Skeletal muscle cell (primary cell): ENCODE results near the gene CAB39L.

Experiments used
- DNase-seq: peaks from one replicate; pipeline ENCODE4 v3.0.0-alpha.2; 2010; ENCODE audit warnings: low read depth
- H3K4me3 ChIP-seq: 2 replicates; pipeline ENCODE4 v1.5.1; 2011; ENCODE audit warnings: low read depth, mild to moderate bottlenecking, control low read depth, low read length, moderate library complexity

CAB39L gene

DNA sequence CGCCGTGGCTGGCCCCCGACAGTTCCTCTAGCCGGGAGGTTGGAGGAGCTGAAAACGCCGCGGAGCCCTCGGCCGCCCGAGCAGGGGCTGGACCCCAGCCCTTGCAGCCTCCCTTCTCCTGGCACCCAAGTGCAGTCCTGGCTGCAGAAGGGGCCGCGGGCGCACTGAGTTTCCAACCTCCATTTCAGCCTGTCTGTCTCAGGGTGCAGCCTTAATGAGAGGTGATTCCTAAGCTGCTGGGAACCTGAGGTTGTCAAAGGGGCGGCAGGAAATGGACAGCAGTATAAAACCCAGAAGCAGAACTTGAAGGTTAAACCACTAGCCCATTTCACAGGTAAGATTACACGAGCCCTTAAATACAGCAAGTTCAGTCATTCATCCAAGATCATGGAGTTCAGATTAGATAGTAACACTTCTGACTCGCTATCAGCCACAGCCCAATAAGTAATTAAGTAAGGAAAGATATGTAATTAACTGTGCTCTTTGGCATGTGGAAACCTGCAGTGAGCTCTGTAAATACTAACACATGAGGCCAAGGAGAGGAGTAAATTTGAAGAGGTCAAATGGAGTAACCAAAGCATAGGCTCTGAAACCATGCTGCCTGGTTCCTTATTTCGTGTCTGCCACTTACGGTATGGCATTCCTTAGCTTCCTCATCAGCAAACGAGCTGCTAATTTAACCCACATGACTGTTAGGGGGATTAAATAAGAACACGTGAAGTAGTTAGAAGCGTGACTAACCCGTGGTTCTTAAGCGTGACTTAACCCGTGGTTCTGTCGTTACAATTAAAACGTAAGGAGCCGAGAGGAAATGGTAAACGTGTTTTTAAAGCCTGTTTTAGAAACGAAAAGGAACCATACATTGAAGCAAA, 896 bp upstream of the CAB39L start:
- DNase-seq = no peak

GRCh38 chr13:49443357-49443703, 534 bp downstream of the CAB39L start:
- no peak for DNase-seq
- H3K4me3 ChIP-seq = peak overlapping the region; percentile 59

More for the DNA sequence above, 896 bp upstream of the CAB39L start:
- H3K4me3 ChIP-seq = peak overlapping the region; percentile 59

DNA sequence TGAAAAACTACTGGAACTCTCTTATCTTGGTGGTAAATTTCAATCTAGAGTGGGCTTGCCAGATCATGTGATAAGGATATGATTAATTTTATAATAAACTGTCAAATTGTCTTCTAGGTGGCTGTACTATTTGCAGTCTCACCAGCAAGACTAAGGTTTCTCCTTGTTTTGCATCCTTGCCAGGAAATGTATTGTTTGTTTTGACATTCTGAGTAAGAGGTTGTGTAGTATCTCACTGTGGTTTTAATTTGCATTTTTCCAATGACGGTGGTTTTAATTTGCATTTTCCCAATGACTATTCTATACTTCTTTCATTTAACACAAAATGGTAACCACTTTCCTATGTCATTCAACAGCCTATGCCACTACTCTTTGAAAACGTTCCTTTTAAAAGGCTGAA, 2.0 kb downstream of the CAB39L start:
- no peak for DNase-seq
- H3K4me3 ChIP-seq = no peak overlapping the region

DNA sequence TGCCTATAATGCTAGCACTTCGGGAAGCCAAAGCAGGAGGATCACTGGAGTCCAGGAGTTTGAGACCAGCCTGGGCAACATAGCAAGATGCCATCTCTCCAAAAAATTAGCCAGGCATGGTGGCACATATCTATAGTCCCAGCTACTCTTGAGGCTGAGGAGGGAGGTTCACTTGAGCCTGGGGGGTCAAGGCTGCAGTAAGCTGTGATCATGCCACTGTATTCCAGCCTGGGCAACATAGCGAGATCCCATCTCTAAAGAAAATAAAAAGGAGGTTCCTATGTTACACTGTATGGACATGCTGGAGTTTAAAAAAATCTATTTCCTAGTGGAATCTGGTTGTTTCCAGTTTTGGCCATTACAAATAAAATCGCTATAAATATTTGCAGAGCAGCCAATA, 2.6 kb downstream of the CAB39L start:
- no peak for DNase-seq
- no peak overlapping the region for H3K4me3 ChIP-seq

DNA sequence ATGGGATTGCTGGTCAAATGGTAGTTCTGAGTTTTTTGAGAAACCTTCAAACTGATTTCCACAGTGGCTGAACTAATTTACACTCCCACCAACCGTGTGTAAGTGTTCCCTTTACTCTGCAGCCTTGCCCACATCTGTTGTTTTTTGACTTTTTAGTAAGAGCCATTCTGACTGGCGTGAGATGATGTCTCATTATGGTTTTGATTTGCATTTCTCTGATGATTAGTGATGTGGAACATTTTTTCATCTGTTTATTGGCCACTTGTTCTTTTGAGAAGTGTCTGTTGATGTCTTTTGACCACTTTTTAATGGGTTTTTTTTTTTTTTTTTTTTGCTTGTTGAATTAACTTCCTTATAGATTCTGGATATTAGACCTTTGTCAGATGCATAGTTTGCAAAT, 4.3 kb downstream of the CAB39L start:
- no peak overlapping the region for H3K4me3 ChIP-seq
- DNase-seq = no peak

- H3K4me3 ChIP-seq = no peak overlapping the region
- no peak for DNase-seq
Measured at GRCh38 chr13:49437705-49438104, 6.2 kb downstream of the CAB39L start.

- DNase-seq = no peak
Measured at GRCh38 chr13:49436890-49437289, 7.0 kb downstream of the CAB39L start.

GRCh38 chr13:49435992-49436391, 7.9 kb downstream of the CAB39L start:
- H3K4me3 ChIP-seq = no peak overlapping the region
- no peak for DNase-seq

More at GRCh38 chr13:49436890-49437289, 7.0 kb downstream of the CAB39L start:
- H3K4me3 ChIP-seq = no peak overlapping the region

GRCh38 chr13:49429121-49429520, 14.7 kb downstream of the CAB39L start:
- no peak overlapping the region for H3K4me3 ChIP-seq
- DNase-seq = no peak

DNA sequence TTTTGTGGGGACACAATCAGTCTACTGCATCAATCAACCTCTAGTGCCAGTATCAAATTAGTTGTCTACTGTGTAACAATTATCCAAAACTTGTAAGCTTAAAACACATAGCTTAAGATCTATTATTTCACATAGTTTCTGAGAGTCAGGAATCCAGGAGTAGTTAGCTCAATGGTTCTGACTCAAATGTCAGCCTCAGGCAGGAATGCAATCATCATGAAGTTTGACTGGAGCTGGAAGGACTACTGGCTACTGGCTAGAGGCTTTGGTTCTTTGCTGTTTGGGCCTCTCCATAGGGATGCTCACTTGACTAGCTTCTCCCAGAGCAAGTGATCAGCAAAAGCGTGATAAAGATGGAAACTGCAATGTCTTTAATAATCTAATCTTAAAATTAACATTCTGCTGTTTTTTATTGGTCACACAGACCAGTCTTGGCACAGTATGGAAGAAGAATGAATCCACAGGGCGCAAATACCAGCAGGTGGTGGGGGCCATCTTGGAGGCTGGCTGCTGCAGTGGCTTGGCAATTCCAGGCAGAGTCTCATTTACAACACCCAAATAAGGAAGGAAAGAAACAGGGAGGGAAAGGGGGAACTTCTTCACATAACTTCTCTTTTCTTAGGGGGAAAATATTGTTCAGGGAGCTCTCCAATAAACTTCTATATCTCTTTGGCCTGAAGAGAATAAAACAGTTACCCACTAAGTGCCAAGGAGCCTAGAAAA, 15.7 kb downstream of the CAB39L start:
- no peak overlapping the region for H3K4me3 ChIP-seq
- no peak for DNase-seq

DNA sequence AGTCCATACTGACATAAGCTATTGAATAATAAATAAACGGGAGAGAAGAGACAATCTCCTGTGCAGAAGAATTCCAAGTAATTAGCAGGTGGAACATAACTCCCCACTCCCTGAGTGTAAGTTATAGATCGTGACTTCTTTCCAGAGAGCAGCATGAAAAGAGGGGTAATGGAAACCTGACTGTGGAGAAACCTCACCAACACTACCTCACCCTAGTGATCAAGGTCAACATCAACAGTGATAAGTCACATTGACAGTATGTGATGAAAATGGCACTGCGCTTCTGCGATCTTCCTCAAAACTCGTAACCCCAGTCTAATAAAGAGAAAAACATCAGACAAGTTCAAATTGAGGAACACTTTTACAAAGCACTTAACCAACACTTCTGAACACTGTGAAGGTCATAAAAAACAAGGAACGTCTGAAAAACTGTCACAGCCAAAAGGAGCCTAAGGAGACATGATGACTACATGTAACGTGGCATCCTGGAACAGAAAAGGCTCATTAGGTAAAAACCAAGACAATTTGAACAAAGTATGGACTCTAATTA, 19.8 kb downstream of the CAB39L start:
- no peak overlapping the region for H3K4me3 ChIP-seq
- DNase-seq = no peak

GRCh38 chr13:49421391-49421790, 22.5 kb downstream of the CAB39L start:
- DNase-seq = no peak
- H3K4me3 ChIP-seq = no peak overlapping the region

GRCh38 chr13:49419276-49419675, 24.6 kb downstream of the CAB39L start:
- no peak for DNase-seq
- H3K4me3 ChIP-seq = no peak overlapping the region

DNA sequence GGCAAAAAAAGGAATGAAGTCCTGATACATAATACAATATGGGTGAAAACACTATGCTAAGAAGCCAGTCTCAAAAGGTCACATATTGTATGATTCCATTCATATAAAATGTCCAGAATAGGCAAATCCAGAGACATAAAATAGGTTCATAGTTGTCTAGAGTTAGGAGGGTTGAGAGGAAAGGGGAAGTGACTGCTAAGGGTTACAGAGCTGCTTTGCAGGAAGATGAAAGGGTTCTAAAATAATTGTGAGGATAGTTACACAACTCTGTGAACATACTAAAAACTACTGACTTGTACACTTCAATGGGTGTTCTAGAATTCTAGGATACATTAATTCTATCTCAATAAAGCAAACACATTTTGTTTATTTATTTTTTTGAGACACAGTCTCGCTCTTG, 25.7 kb downstream of the CAB39L start:
- no peak for DNase-seq
- H3K4me3 ChIP-seq = no peak overlapping the region

GRCh38 chr13:49417161-49417560, 26.7 kb downstream of the CAB39L start:
- no peak overlapping the region for H3K4me3 ChIP-seq
- no peak for DNase-seq

- no peak for DNase-seq
- no peak overlapping the region for H3K4me3 ChIP-seq
Measured at GRCh38 chr13:49412749-49413148, 31.1 kb downstream of the CAB39L start.

GRCh38 chr13:49411353-49411752, 32.5 kb downstream of the CAB39L start:
- no peak overlapping the region for H3K4me3 ChIP-seq
- no peak for DNase-seq

- no peak for DNase-seq
- no peak overlapping the region for H3K4me3 ChIP-seq
Measured at GRCh38 chr13:49410477-49410876, 33.4 kb downstream of the CAB39L start.

- no peak for DNase-seq
- H3K4me3 ChIP-seq = no peak overlapping the region
Measured at GRCh38 chr13:49410006-49410405, 33.9 kb downstream of the CAB39L start.

- H3K4me3 ChIP-seq = no peak overlapping the region
- no peak for DNase-seq
Measured at GRCh38 chr13:49409008-49409407, 34.9 kb downstream of the CAB39L start.

GRCh38 chr13:49407936-49408335, 35.9 kb downstream of the CAB39L start:
- H3K4me3 ChIP-seq = no peak overlapping the region
- DNase-seq = no peak
